ENCODE data around the gene MCTP2.

MCTP2 gene, protein sequence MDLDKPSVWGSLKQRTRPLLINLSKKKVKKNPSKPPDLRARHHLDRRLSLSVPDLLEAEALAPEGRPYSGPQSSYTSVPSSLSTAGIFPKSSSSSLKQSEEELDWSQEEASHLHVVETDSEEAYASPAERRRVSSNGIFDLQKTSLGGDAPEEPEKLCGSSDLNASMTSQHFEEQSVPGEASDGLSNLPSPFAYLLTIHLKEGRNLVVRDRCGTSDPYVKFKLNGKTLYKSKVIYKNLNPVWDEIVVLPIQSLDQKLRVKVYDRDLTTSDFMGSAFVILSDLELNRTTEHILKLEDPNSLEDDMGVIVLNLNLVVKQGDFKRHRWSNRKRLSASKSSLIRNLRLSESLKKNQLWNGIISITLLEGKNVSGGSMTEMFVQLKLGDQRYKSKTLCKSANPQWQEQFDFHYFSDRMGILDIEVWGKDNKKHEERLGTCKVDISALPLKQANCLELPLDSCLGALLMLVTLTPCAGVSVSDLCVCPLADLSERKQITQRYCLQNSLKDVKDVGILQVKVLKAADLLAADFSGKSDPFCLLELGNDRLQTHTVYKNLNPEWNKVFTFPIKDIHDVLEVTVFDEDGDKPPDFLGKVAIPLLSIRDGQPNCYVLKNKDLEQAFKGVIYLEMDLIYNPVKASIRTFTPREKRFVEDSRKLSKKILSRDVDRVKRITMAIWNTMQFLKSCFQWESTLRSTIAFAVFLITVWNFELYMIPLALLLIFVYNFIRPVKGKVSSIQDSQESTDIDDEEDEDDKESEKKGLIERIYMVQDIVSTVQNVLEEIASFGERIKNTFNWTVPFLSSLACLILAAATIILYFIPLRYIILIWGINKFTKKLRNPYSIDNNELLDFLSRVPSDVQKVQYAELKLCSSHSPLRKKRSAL

DNA sequence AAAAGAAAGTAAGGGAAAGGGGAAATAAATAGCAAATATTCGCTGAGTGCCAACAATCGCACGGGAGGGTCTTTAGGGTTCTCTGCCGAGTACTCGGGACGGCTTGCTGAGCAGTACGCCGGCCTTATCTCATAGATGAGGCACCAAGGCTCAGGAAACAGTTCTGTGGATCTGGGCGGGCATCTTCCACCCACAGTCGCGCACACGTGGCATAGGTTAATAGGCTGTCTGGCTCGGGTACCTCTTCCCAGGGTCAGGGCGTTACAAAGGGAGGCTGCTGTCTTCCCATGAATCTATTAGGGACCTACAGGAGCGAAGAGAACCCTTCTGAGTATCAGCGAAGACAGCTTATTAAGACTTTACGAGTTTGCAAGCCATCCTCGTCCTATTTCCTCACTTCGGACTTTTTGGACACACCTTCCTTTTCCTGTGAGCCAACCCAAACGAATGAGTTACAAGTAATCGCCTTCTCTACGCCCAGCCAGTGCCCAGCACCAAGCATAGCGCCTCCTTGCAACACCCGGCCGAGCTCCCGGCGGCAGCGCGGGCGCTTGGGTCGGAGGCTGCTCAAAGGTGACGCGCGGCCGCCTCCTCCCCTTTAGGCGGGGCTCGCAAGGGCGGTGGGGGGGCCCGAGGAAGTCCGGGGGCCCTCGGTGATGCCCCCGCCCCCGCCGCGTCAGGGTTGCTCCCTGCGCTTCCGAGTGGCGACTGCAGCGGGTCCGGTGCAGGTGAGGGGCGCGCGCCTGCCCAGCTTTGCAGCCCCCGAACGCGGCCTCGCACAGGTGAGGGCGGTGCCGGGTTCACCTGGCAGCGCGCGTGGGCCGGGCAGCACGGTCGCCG lies at the start of gene MCTP2:
Gene MCTP2 (plus strand): TSS at position 679 of the 840 bp plus-strand sequence. CDS start 66,705 bp downstream, outside the sequence.
- H3K4me1 ChIP-seq (ENCODE audit: control insufficient read depth, insufficient read depth, low read length) = peaks cover 6% of the 10 kb centered on the region
- H3K27me3 ChIP-seq (ENCODE audit: control insufficient read depth, insufficient read depth, low read length) = peaks cover 35% of the 10 kb centered on the region
- H3K9me3 ChIP-seq (ENCODE audit: control insufficient read depth, insufficient read depth, low read length) = no peaks in the 10 kb centered on the region
- peak within 1 kb of the TSS; percentile 27 for H3K9ac ChIP-seq (ENCODE audit: low read depth, low read length)
- no peaks in the 10 kb centered on the region for H3K36me3 ChIP-seq (ENCODE audit: control insufficient read depth, insufficient read depth, low read length)
- H3K4me3 ChIP-seq (ENCODE audit: low read depth, low read length) = peak within 1 kb of the TSS; percentile 58

DNA sequence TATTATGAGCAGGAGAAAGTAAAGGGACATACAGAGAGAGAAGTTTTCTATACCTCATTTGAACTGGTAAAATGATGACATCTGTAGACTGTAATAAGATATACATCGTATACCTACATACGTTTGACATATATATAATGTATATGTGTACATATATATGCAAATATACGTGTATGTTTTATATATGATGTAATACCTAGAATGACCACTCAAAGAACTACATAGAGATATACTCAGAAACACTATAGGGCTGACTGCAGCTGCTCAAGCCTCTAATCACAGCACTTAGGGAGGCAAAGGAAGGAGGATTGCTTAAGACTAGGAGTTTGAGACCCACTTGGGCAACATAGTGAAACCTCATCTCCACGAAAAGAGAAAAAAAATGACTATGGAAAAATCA lies 48.5 kb upstream of the MCTP2 start:
- no peak overlapping the region for H3K4me3 ChIP-seq (ENCODE audit: low read depth, low read length)
- H3K9ac ChIP-seq (ENCODE audit: low read depth, low read length) = no peak overlapping the region
- no peaks in the 10 kb centered on the region for H3K9me3 ChIP-seq (ENCODE audit: control insufficient read depth, insufficient read depth, low read length)
- no peaks in the 10 kb centered on the region for H3K36me3 ChIP-seq (ENCODE audit: control insufficient read depth, insufficient read depth, low read length)
- no peaks in the 10 kb centered on the region for H3K4me1 ChIP-seq (ENCODE audit: control insufficient read depth, insufficient read depth, low read length)
- H3K27me3 ChIP-seq (ENCODE audit: control insufficient read depth, insufficient read depth, low read length) = no peaks in the 10 kb centered on the region

DNA sequence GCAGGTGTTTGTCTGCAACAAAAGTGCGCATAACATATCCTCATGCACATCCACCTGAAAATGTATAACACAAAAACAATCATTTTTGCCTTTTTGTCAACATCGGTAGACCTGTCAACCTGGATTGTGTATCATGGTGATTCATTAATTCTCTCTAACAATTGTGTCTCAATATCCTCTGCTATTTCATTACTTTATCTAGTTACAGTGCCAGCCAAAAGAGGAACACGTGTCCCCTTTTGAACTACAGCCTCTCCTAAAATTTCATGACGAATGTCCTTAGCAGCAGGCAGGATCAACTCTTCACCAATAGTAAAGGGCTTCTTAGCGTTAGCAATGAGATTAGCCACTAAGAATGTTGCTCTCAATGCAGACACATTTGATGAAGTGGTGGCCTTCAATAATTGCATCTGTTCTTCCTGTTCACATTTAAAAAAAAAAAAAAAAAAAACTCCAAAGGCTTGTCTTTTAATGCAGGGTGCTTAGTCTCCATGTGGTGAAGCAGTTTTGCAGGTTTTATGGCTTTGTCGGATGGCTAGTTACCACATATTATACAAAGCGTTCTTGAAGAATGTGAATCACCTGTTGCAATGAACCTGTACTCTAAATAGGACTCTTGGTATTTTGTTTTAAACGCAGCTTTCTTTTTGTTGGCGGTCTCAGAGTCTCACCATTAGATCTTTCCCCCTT lies 45.7 kb upstream of the MCTP2 start:
- no peaks in the 10 kb centered on the region for H3K36me3 ChIP-seq (ENCODE audit: control insufficient read depth, insufficient read depth, low read length)
- no peaks in the 10 kb centered on the region for H3K4me1 ChIP-seq (ENCODE audit: control insufficient read depth, insufficient read depth, low read length)
- no peaks in the 10 kb centered on the region for H3K27me3 ChIP-seq (ENCODE audit: control insufficient read depth, insufficient read depth, low read length)
- no peak overlapping the region for H3K9ac ChIP-seq (ENCODE audit: low read depth, low read length)
- no peak overlapping the region for H3K4me3 ChIP-seq (ENCODE audit: low read depth, low read length)
- H3K9me3 ChIP-seq (ENCODE audit: control insufficient read depth, insufficient read depth, low read length) = no peaks in the 10 kb centered on the region

DNA sequence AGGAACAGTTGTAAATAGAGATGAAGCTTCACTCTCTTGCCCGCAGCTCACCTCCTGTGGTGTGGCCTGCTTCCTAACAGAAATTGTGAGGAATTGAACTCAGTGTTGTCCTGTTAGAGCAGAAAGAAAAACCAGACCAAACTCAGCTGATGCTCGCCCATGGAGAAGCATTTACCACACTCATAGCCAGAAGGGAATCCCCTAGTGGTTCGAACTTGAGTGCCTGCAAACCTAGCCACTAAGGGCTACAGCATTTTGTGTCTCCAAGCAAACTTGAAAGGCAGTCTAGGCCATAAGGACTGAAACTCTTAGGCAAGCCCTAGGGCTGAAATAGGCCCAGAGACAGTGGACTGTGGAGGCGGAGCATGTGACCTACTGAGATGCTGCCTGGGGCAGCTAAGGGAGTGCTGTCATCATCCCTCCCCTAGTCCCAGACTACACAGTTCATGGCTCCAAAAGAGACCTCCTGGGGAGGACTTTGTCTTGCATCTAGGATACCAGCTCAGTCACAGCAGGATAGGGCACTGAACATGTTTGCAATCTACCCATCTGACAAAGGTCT lies 44.5 kb upstream of the MCTP2 start:
- no peaks in the 10 kb centered on the region for H3K9me3 ChIP-seq (ENCODE audit: control insufficient read depth, insufficient read depth, low read length)
- no peaks in the 10 kb centered on the region for H3K4me1 ChIP-seq (ENCODE audit: control insufficient read depth, insufficient read depth, low read length)
- no peak overlapping the region for H3K4me3 ChIP-seq (ENCODE audit: low read depth, low read length)
- no peaks in the 10 kb centered on the region for H3K27me3 ChIP-seq (ENCODE audit: control insufficient read depth, insufficient read depth, low read length)
- H3K9ac ChIP-seq (ENCODE audit: low read depth, low read length) = no peak overlapping the region
- no peaks in the 10 kb centered on the region for H3K36me3 ChIP-seq (ENCODE audit: control insufficient read depth, insufficient read depth, low read length)

DNA sequence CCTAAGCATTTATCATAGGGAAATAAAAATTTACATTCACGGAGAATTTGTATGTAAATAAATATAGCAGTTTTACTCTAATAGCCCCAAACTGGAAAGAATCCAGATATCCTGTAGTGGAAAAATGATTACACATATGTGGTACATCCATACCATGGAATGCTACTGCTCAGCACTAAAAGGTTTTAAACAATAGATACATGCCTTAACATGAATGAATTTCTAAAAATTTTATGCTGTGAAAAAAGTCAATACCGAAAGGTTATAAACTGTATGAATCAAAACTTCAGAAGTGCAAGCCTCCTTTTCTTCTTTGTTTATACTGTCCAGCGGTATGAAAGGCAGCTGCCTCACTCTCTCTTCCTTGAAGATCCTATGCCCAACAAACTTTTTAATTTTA lies 37.5 kb upstream of the MCTP2 start:
- Histone ChIP-seq H3K9me3 (ENCODE audit: control insufficient read depth, insufficient read depth, low read length) (no peaks in the 10 kb centered on the region), H3K9ac (ENCODE audit: low read depth, low read length) (no peak overlapping the region), H3K36me3 (ENCODE audit: control insufficient read depth, insufficient read depth, low read length) (no peaks in the 10 kb centered on the region), H3K4me3 (ENCODE audit: low read depth, low read length) (no peak overlapping the region), H3K27me3 (ENCODE audit: control insufficient read depth, insufficient read depth, low read length) (no peaks in the 10 kb centered on the region), H3K4me1 (ENCODE audit: control insufficient read depth, insufficient read depth, low read length) (no peaks in the 10 kb centered on the region)

DNA sequence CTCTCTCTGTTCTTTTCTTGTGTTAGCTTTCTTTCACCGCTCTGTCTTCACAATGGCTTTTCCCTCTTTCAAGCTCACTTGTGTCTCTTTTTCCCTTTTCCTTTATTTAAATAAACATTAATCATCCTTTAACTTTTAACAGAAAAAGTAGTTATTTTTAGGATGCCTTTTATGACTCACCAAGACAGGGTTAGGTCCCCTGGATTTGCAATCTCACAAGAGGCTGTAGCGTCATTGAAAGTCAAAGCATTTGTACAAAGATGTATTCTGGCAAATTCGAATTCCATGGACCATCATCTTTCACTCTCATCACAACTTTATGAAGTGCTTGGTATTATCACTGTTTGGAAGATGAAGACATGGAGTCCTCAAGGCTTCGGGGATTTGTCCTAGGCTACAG lies 34.8 kb upstream of the MCTP2 start:
- Histone ChIP-seq H3K4me1 (ENCODE audit: control insufficient read depth, insufficient read depth, low read length) (no peaks in the 10 kb centered on the region), H3K27me3 (ENCODE audit: control insufficient read depth, insufficient read depth, low read length) (no peaks in the 10 kb centered on the region), H3K9ac (ENCODE audit: low read depth, low read length) (no peak overlapping the region), H3K36me3 (ENCODE audit: control insufficient read depth, insufficient read depth, low read length) (no peaks in the 10 kb centered on the region), H3K4me3 (ENCODE audit: low read depth, low read length) (no peak overlapping the region), H3K9me3 (ENCODE audit: control insufficient read depth, insufficient read depth, low read length) (no peaks in the 10 kb centered on the region)

DNA sequence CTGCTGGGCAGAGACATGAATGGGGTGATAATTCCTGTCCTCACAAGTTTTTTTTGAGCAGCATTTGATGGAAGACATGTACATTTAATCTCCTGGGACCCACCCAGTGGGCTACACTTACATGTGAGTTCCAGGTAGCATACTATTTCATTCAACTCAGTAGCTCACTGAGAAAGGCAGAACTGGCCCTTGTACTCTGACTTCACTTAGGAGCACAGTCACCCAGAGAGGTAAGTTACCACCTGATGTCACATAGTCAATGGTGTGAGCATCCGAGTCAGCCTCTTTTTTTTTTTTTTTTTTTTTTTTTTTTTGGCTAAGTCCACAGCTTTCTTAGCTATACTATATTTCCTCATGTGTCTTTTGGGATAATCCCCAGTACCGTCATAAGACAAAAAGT lies 32.7 kb upstream of the MCTP2 start:
- no peaks in the 10 kb centered on the region for H3K9me3 ChIP-seq (ENCODE audit: control insufficient read depth, insufficient read depth, low read length)
- no peaks in the 10 kb centered on the region for H3K36me3 ChIP-seq (ENCODE audit: control insufficient read depth, insufficient read depth, low read length)
- no peaks in the 10 kb centered on the region for H3K27me3 ChIP-seq (ENCODE audit: control insufficient read depth, insufficient read depth, low read length)
- no peak overlapping the region for H3K9ac ChIP-seq (ENCODE audit: low read depth, low read length)
- H3K4me1 ChIP-seq (ENCODE audit: control insufficient read depth, insufficient read depth, low read length) = no peaks in the 10 kb centered on the region
- H3K4me3 ChIP-seq (ENCODE audit: low read depth, low read length) = no peak overlapping the region

DNA sequence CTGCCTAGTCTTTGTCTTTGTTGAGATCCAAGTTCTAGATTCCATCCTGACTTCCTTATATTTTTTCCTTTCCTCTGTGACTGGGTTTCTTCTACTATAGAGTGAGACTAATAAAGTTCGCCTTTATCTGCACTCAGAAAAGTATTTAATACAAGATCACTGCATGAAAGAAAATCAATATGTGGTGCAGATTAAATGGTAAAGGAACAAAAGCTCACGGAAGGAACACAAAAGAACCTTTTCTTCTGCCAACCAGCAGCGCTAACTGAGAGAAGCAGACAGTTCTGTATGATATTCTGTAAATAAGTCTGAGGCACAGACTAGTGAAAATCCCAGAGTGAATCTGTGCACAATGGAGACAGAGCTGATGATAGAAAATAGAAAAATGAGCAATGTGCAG lies 31.6 kb upstream of the MCTP2 start:
- Histone ChIP-seq H3K36me3 (ENCODE audit: control insufficient read depth, insufficient read depth, low read length) (no peaks in the 10 kb centered on the region), H3K4me1 (ENCODE audit: control insufficient read depth, insufficient read depth, low read length) (no peaks in the 10 kb centered on the region), H3K4me3 (ENCODE audit: low read depth, low read length) (no peak overlapping the region), H3K27me3 (ENCODE audit: control insufficient read depth, insufficient read depth, low read length) (no peaks in the 10 kb centered on the region), H3K9ac (ENCODE audit: low read depth, low read length) (no peak overlapping the region), H3K9me3 (ENCODE audit: control insufficient read depth, insufficient read depth, low read length) (no peaks in the 10 kb centered on the region)

DNA sequence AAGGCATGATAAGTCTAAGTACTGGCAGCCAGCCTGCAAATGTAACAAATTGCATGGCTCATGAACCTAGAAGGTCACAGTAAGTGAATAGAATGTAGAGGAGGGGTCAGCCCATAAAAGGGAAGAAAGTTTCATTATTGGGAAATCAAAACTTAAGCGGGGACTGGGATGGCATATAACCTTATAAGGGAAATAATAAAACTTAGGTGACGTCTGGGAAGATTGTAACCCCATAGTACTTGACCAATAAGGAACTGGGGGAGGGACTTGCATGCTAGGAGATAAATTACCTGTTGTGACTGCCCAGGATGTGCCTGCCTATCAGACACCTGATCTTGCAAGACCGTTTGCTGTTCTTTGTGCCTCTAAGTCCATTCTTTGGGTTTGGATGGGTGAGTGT lies 28.1 kb upstream of the MCTP2 start:
- Histone ChIP-seq H3K4me3 (ENCODE audit: low read depth, low read length) (no peak overlapping the region), H3K27me3 (ENCODE audit: control insufficient read depth, insufficient read depth, low read length) (no peaks in the 10 kb centered on the region), H3K4me1 (ENCODE audit: control insufficient read depth, insufficient read depth, low read length) (no peaks in the 10 kb centered on the region)

DNA sequence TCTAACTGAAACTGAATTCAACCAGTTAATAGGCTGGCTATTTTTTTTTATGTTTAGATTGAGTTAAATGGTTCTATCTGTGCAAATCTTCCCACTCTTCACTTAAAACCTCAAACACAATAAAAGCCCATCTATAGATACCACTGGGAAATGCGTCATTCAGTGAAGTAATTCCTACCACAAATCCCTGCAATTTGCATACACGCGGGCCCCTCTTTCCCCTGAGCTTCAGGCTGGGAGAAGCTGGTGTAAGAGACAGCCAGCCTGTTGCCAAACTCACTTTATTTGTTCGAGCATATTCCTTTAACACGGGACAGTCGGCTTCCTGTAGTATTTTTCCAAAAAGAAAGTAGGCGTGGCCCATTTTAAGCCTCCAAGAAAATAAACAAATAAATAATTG lies 26.0 kb upstream of the MCTP2 start:
- Histone ChIP-seq H3K4me1 (ENCODE audit: control insufficient read depth, insufficient read depth, low read length) (no peaks in the 10 kb centered on the region), H3K27me3 (ENCODE audit: control insufficient read depth, insufficient read depth, low read length) (no peaks in the 10 kb centered on the region), H3K9ac (ENCODE audit: low read depth, low read length) (no peak overlapping the region), H3K9me3 (ENCODE audit: control insufficient read depth, insufficient read depth, low read length) (no peaks in the 10 kb centered on the region), H3K36me3 (ENCODE audit: control insufficient read depth, insufficient read depth, low read length) (no peaks in the 10 kb centered on the region), H3K4me3 (ENCODE audit: low read depth, low read length) (no peak overlapping the region)

More for the DNA sequence above, 28.1 kb upstream of the MCTP2 start:
- Histone ChIP-seq H3K36me3 (ENCODE audit: control insufficient read depth, insufficient read depth, low read length) (no peaks in the 10 kb centered on the region), H3K9ac (ENCODE audit: low read depth, low read length) (no peak overlapping the region), H3K9me3 (ENCODE audit: control insufficient read depth, insufficient read depth, low read length) (no peaks in the 10 kb centered on the region)
